Endothelial cell (in vitro differentiated cells): Measurements from ENCODE around the gene MTHFS. TPM values are rescaled to one million over a fixed set of nuclear protein-coding genes. Genes with fewer than 3 reads are reported as not detected.
"Not testable (repeated sequence)": the region's sequence is repeated elsewhere in the genome, so short reads cannot be mapped to it uniquely, and the experiment has no call there.

Experiments
- DNase-seq: peaks from one replicate; pipeline ENCODE4 v3.0.0; 2021; ENCODE audit warnings: low spot score
- H3K27ac Mint-ChIP-seq: one replicate; pipeline ENCODE4 v1.8.0; 2021; ENCODE audit warnings: mixed read lengths, inconsistent platforms; ENCODE audit not compliant: unreplicated experiment
- H3K27me3 Mint-ChIP-seq: one replicate; pipeline ENCODE4 v1.8.0; 2021; ENCODE audit warnings: mild to moderate bottlenecking, moderate library complexity, mixed read lengths, inconsistent platforms; ENCODE audit not compliant: unreplicated experiment
- H3K36me3 Mint-ChIP-seq: one replicate; pipeline ENCODE4 v1.8.0; 2021; ENCODE audit warnings: mild to moderate bottlenecking, low read depth, mixed read lengths, inconsistent platforms; ENCODE audit not compliant: unreplicated experiment
- H3K4me1 Mint-ChIP-seq: one replicate; pipeline ENCODE4 v1.8.0; 2021; ENCODE audit warnings: mild to moderate bottlenecking, mixed read lengths, inconsistent platforms; ENCODE audit not compliant: unreplicated experiment
- H3K4me3 Mint-ChIP-seq: one replicate; pipeline ENCODE4 v1.8.0; 2021; ENCODE audit warnings: mild to moderate bottlenecking, mixed read lengths, inconsistent platforms; ENCODE audit not compliant: unreplicated experiment
- H3K9me3 Mint-ChIP-seq: one replicate; pipeline ENCODE4 v1.8.0; 2021; ENCODE audit warnings: mixed read lengths, inconsistent platforms; ENCODE audit not compliant: unreplicated experiment
- total RNA-seq: library from RNA; stranded (reverse); fragmentation: NEBNext Ultra II Directional; extraction: Animal tissue kit (Norgen Biotek cat#: 25700); gene quantifications from one replicate; pipeline ENCODE4 v1.2.1, GENCODE V29; 2021; ENCODE audit not compliant: unreplicated experiment
- TF ChIP-seq, protein P1 (sequence below): fragments of 200-600 bp; sonication (generic); IDR thresholded peaks from one replicate; pipeline ENCODE4 v1.5.0; 2021; ENCODE audit warnings: antibody characterized with exemption; ENCODE audit not compliant: unreplicated experiment

Gene MTHFS
- total RNA-seq, 1 donor from 2014 or later = 16.2 TPM

DNA sequence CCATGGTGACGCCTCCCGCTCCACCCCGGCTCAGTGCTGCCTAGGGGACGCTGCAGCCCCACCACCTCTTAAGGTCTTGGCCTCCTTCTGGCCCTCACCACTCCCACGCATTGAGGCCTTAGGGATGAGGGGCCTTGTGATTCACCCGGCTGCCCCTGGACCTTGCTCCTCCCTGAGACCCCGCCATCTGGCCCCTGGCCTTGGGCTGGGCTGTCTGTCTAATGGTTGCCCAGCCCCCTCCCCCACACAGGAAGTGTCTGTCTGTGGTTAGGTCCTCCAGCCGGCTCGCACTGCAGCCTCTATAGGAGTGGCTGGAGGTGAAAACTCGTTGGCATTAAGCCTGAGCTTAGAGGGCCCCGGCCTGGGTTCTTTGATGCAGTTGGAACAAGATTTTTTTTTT, 21.5 kb upstream of the MTHFS start:
- Mint-ChIP-seq H3K4me3 (no peak overlapping the region), H3K27me3 (peaks cover 15% of the 10 kb centered on the region), H3K4me1 (peaks cover 5% of the 10 kb centered on the region), H3K9me3 (peaks cover 26% of the 10 kb centered on the region), H3K36me3 (peaks cover 87% of the 10 kb centered on the region), H3K27ac (no peak overlapping the region)
- TF ChIP-seq, protein P1, sequence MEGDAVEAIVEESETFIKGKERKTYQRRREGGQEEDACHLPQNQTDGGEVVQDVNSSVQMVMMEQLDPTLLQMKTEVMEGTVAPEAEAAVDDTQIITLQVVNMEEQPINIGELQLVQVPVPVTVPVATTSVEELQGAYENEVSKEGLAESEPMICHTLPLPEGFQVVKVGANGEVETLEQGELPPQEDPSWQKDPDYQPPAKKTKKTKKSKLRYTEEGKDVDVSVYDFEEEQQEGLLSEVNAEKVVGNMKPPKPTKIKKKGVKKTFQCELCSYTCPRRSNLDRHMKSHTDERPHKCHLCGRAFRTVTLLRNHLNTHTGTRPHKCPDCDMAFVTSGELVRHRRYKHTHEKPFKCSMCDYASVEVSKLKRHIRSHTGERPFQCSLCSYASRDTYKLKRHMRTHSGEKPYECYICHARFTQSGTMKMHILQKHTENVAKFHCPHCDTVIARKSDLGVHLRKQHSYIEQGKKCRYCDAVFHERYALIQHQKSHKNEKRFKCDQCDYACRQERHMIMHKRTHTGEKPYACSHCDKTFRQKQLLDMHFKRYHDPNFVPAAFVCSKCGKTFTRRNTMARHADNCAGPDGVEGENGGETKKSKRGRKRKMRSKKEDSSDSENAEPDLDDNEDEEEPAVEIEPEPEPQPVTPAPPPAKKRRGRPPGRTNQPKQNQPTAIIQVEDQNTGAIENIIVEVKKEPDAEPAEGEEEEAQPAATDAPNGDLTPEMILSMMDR = no peak
- no peak for DNase-seq

DNA sequence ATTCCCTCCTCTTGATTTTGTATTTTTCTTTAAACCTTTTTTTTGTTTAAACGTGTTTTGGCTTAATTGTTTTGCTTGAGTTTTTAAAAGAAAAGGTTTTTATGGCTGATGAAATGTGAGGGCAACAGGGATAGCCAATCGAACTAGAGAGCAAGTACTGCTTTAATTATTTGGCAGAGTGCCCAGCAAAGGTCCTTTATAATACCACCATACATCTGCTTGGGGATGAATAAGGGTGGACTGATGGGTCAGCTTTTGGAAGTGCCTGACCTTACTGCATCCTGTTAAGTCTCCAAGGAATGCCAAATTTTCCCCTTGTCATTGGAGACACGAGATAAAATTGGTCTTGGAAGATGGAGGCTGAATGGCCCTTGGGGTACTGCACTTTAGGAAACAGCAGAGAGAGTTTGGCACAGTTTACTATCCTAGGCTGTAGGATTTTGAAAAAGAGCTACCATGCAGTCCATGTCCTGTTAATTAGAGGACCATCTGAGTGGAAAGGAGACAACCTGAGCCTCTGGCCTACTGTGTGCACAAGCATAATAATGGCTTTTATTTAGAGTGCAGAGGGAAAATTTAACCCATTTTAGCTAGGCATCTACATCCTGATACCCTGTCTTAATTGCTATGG, 19.8 kb upstream of the MTHFS start:
- Mint-ChIP-seq H3K4me3 (peak overlapping the region; percentile 7), H3K9me3 (peaks cover 25% of the 10 kb centered on the region), H3K4me1 (no peaks in the 10 kb centered on the region), H3K27ac (no peak overlapping the region), H3K36me3 (peaks cover 87% of the 10 kb centered on the region), H3K27me3 (peaks cover 10% of the 10 kb centered on the region)
- TF ChIP-seq, protein P1 = no peak
- no peak for DNase-seq

DNA sequence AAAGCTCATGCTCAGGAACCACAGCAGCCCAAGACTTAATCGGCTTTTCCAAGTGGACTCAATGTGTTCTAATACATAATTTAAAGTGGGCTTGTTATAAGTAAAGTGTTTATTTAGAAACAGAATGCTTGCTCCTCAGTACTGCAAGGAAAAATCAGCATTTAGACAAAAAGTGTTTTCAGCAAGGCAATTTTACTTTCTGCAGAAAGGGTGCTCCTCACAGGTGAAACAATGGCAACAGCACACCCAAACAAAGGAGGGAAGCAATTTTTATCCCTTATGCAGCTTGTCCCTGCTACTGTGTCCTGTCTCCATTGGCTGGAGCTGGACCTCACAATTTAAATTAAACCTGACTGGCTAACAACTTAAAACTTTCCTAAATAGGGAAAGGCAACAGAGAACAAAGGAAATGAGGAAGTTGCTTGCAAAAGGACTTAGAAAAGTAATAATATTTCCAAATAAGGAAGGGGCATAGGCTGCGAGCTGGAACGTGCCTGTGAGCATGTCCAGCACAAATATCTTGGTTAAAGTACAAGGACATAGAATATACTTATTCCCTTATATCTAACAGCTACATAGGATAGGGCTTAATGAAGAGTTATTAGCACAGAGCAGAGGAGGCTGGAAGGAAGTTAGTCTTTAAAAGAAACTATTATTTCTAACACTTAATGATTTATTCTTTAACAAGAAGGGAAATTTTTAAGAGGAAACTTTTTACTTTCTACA, 19.1 kb upstream of the MTHFS start:
- H3K4me1 Mint-ChIP-seq, H3K27ac Mint-ChIP-seq, DNase-seq, H3K27me3 Mint-ChIP-seq: not testable (repeated sequence)
- peak overlapping the region; percentile 51 for H3K4me3 Mint-ChIP-seq
- peaks cover 81% of the 10 kb centered on the region for H3K36me3 Mint-ChIP-seq
- peaks cover 20% of the 10 kb centered on the region for H3K9me3 Mint-ChIP-seq

DNA sequence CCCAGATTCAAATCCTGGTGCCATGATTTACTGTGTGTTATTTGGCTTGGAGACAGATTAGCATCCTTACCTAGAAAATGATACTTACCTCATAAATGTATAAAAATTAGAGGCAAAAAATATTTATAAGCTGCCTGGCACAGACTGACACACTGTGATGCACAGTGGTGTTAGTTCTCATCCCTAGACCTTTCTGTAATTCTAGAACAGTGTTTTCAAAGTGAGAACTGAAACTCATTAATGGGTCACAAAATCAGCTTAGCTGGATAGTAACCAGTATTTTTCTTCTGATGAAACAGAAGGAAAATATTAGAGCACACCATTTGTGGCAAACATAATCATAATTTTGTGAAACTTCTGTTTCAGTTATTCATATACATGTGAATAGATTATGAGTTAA, 17.9 kb upstream of the MTHFS start:
- H3K27ac Mint-ChIP-seq = no peak overlapping the region
- H3K4me3 Mint-ChIP-seq = no peak overlapping the region
- DNase-seq = no peak
- TF ChIP-seq, protein P1 = no peak
- peaks cover 82% of the 10 kb centered on the region for H3K36me3 Mint-ChIP-seq
- peaks cover 20% of the 10 kb centered on the region for H3K9me3 Mint-ChIP-seq
- no peaks in the 10 kb centered on the region for H3K4me1 Mint-ChIP-seq
- peaks cover 7% of the 10 kb centered on the region for H3K27me3 Mint-ChIP-seq

- not testable (repeated sequence) for H3K4me1 Mint-ChIP-seq, DNase-seq, H3K4me3 Mint-ChIP-seq, H3K9me3 Mint-ChIP-seq, H3K27ac Mint-ChIP-seq, H3K27me3 Mint-ChIP-seq
- H3K36me3 Mint-ChIP-seq = peaks cover 46% of the 10 kb centered on the region
Measured at GRCh38 chr15:79909556-79910335, 12.9 kb upstream of the MTHFS start.
